HCT116 (cell line): ENCODE measurements around the gene GSTO2.

Source experiments
- CTCF ChIP-seq, 3 experiments: fragments of 200-600 bp in 1 of 3; sonication (generic) in 1 of 3; IDR thresholded peaks in 2 of 3; conservative IDR thresholded peaks in 1 of 3; 2 replicates each; pipeline ENCODE4 v1.5.1; 2012 to 2017; ENCODE audit warnings: low read depth in 2 of 3, low read length in 2 of 3, antibody characterized with exemption in 1 of 3, borderline replicate concordance in 1 of 3, control low read depth in 1 of 3, mild to moderate bottlenecking in 1 of 3, mixed read lengths in 1 of 3, mixed run types in 1 of 3, moderate library complexity in 1 of 3; ENCODE audit not compliant: insufficient read depth in 1 of 3
- EGR1 ChIP-seq: IDR thresholded peaks from 2 replicates; pipeline ENCODE4 v1.6.1; 2012; ENCODE audit warnings: low read depth
- EZH2 ChIP-seq: fragments of 200-600 bp; sonication (generic); IDR thresholded peaks from 2 replicates; pipeline ENCODE4 v1.6.1; 2017; ENCODE audit warnings: antibody characterized with exemption, mixed run types
- EZH2phosphoT487 ChIP-seq: fragments of 200-600 bp; IDR thresholded peaks from 2 replicates; pipeline ENCODE4 v1.6.1; 2018; ENCODE audit warnings: antibody characterized with exemption, borderline replicate concordance
- JUND ChIP-seq: IDR thresholded peaks from 2 replicates; pipeline ENCODE4 v1.6.1; 2012
- POLR2A ChIP-seq: IDR thresholded peaks from 2 replicates; pipeline ENCODE4 v1.7.0; 2011; ENCODE audit warnings: borderline replicate concordance; ENCODE audit not compliant: insufficient read depth, insufficient read length; ENCODE audit errors: extremely low read depth
- TCF7L2 ChIP-seq: IDR thresholded peaks from 2 replicates; pipeline ENCODE4 v1.7.0; 2011; ENCODE audit warnings: borderline replicate concordance, inconsistent platforms; ENCODE audit not compliant: insufficient read depth, insufficient read length; ENCODE audit errors: extremely low read depth

DNA sequence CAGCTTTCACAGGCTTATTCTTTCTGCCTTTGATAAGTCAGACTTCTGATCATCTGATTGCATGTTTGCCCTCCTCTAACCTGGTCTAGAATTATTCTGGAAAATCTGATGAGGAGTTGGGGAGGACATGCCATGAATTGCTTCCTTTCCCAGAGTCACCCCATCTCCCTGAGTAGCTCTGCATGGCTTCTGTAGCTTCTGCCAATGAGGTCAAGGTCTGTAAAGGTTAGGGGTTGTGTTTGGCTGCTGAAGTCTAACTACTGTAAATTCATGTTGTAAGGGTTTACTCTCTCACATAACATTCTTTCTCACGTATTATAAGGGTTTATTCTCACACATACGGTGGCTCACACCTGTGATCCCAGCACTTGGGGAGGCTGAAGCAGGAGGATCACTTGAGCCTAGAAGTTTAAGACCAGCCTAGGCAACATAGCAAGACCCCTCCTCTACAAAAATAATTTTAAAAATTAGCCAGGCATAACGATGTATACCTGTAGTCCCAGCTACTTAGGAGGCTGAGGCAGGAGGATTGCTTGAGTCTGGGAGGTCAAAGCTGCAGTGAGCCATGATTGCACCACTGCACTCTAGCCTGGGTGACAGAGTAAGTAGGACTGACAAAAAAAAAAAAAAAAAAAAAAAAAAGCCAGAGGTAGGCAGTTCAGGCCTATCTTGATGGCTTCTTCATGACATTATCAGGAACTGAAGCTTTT lies 10.7 kb downstream of the GSTO2 start:
- TF ChIP-seq EGR1 (no peak), POLR2A (no peak), EZH2 (no peak), JUND (no peak), CTCF (IDR thresholded peaks at IDR 0.05 in 2 of 3, conservative IDR thresholded peaks at IDR 0.05 in 1 of 3; ENCODE audit: borderline replicate concordance in 1 of 3, insufficient read depth in 1 of 3, low read depth in 2 of 3, low read length in 2 of 3) (no peak), EZH2phosphoT487 (no peak), TCF7L2 (no peak)
